ENCODE data around the gene RHOG.

RHOG gene

DNA sequence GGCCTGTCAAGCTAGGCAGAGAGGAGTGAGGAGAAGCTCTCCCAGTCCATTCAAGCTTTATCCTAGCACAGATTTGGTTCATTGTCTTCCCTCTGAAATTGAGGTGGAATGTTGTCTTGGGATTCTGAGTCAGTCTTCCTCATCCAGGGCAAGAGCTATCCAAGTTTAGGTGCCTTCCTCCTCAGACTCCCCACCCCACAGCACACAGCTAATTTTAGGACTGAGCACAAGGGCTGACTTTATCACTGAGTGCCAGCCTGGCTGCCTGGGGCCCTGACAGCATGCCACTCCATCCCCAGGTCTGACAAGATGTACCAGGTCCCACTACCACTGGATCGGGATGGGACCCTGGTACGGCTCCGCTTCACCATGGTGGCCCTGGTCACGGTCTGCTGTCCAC, 29.8 kb downstream of the RHOG start:
- TF ChIP-seq, protein P1, sequence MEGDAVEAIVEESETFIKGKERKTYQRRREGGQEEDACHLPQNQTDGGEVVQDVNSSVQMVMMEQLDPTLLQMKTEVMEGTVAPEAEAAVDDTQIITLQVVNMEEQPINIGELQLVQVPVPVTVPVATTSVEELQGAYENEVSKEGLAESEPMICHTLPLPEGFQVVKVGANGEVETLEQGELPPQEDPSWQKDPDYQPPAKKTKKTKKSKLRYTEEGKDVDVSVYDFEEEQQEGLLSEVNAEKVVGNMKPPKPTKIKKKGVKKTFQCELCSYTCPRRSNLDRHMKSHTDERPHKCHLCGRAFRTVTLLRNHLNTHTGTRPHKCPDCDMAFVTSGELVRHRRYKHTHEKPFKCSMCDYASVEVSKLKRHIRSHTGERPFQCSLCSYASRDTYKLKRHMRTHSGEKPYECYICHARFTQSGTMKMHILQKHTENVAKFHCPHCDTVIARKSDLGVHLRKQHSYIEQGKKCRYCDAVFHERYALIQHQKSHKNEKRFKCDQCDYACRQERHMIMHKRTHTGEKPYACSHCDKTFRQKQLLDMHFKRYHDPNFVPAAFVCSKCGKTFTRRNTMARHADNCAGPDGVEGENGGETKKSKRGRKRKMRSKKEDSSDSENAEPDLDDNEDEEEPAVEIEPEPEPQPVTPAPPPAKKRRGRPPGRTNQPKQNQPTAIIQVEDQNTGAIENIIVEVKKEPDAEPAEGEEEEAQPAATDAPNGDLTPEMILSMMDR (IDR thresholded peaks at IDR 0.05) = no peak
- H3K36me3 ChIP-seq = no peaks in the 10 kb centered on the region
- intact Hi-C loops (cut with DNase I; ENCODE audit: low total_unique reads) = no loop called here
- DNase-seq = no peak
- peaks cover 0 to 13% (median 3%) of the 10 kb centered on the region in 4 donors for H3K4me1 ChIP-seq
- H3K4me3 ChIP-seq = no peak overlapping the region
- no peaks in the 10 kb centered on the region for H3K9me3 ChIP-seq
- H3K27ac ChIP-seq = no peak overlapping the region
- H3K27me3 ChIP-seq = no peaks in the 10 kb centered on the region

DNA sequence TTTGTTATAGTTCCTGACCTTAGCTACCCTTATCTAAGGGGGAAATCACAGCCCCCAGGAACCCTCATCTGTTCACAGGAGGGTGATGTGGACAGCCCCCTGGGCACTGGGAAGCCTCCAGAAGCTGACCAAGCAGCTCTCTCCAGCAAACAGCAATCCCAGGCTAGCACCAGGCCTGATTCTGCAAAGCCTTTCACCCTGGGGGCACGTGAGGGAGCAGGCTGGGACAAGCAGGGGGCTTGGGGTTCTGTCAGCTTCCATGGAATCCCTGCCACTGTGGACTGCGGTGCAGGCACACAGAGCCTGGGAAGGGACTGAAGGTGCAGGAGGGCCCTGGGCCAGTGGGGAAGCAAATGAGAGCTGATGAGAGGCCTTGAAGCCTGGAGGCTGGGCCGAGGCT, 30.3 kb downstream of the RHOG start:
- no peaks in the 10 kb centered on the region for H3K9me3 ChIP-seq
- no peak overlapping the region for H3K4me3 ChIP-seq
- DNase-seq = no peak
- intact Hi-C loops (cut with DNase I; ENCODE audit: low total_unique reads) = no loop called here
- no peaks in the 10 kb centered on the region for H3K36me3 ChIP-seq
- TF ChIP-seq, protein P1 (IDR thresholded peaks at IDR 0.05) = no peak
- no peak overlapping the region for H3K27ac ChIP-seq
- no peaks in the 10 kb centered on the region for H3K27me3 ChIP-seq
- H3K4me1 ChIP-seq = peaks cover 0 to 13% (median 3%) of the 10 kb centered on the region in 4 donors

DNA sequence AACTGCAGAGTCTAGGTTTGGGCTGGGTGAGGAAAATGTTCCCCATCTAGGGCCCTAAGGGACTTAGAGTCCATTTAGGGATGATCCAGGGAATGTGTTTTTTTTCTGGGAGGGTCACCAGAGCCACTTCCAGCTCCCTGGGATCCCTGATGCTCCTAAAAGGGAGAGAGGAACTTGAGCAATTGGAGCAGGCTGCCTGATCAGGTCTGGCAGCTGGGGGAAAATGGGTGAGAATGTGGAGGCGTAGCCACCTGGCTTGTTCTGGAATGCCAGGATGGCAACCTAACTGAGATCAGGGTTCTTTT, 31.2 kb downstream of the RHOG start:
- no peak overlapping the region for H3K27ac ChIP-seq
- TF ChIP-seq, protein P1 (IDR thresholded peaks at IDR 0.05) = no peak
- H3K9me3 ChIP-seq = no peaks in the 10 kb centered on the region
- H3K4me3 ChIP-seq = no peak overlapping the region
- H3K4me1 ChIP-seq = peaks cover 0 to 13% (median 3%) of the 10 kb centered on the region in 4 donors
- no peaks in the 10 kb centered on the region for H3K27me3 ChIP-seq
- intact Hi-C loops (cut with DNase I; ENCODE audit: low total_unique reads) = no loop called here
- DNase-seq = no peak
- H3K36me3 ChIP-seq = no peaks in the 10 kb centered on the region

DNA sequence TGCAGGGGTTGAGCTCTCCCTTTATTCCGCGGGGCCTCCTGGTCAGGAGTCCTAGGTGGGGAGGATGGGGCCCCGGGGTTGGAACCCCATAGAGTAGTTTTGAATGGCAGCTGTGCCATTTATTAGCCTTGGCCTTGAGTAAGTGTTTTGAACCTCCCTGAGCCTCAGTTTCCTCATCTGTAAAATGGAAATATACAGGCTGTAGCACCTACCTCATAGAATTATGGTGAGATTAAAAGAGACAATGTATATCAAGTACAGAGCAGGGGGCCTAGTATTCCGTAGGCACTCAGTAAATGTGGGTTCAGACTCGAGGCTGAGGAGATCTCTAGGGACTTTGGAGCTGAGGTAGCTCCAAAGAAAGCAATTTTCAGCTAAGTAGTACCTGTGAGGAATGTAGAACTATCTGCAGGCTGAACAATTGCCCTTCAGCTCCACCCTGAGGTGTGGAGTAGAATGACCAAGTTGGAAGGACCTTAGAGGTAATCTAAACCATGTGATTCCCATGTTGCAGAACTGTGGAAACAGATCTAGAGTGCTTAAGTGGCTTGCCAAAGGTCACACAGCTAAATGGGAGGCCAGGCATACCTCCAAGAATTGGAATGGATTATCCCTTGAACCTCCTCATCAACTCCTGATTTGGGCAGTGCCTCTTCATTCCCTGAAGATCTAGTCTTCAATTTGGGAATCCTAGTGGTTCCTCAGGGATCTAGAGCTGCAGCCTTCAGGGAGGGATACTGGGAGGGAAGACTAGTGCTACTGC, 31.7 kb downstream of the RHOG start:
- H3K9me3 ChIP-seq = no peaks in the 10 kb centered on the region
- intact Hi-C loops (cut with DNase I; ENCODE audit: low total_unique reads) = no loop called here
- peaks cover 0 to 13% (median 3%) of the 10 kb centered on the region in 4 donors for H3K4me1 ChIP-seq
- H3K27ac ChIP-seq = peak overlapping the region; percentile 41 to 62
- H3K36me3 ChIP-seq = no peaks in the 10 kb centered on the region
- H3K4me3 ChIP-seq = peak overlapping the region; percentile 60 to 70
- no peak for DNase-seq
- no peaks in the 10 kb centered on the region for H3K27me3 ChIP-seq
- TF ChIP-seq, protein P1 (IDR thresholded peaks at IDR 0.05) = no peak

DNA sequence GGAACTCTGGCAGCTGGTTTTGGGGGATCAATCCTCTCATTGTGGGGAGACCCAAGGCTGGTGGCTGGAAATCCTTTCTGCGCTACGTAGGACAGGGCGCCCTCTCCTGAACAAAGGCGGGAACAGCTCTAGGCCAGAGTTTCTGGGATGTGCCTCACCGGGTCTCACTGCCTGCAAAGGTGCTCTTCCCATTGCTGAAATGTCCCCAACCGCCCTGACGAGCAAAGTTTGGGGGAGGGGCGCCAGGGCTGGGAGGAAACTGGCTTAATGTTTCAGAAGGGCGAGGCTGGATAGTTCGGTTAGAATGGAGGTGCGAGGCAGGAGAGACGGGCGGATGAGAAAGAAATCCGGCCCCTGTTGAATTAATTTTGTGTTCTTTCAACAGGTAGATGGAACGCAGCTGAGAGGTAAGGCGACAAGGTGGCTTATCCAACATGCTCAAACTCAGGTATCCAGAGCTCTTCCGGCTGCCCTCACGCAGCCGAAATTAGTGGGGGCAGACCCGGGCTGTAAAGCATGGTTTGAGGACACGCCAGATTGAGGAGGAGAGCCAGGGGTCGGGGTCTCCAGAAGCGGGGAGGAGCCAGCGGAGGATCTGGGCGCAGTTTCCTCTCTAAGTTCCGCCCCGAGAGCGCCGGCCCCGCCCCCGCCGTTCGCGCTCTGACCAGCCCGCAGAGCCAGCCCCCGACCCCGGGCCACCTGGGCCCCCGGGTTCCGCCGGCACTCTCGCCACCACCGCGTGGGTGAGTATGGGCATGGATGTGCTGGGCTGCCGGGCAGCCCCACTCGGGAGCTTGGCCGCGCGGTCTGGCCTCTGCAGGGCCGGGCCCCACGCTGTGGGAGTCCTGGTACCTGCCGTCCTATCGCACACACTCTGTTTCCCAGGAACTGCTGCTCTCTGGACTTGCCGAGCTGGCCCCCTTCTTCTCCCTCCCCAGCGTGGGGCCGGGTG, 32.6 kb downstream of the RHOG start, which contains the start of gene PGAP2:
TSS of gene PGAP2 (plus strand) at position 652 of the 952 bp plus-strand sequence. CDS start 2,700 bp downstream, outside the sequence.
- Histone ChIP-seq H3K4me1 (peaks cover 0 to 13% (median 3%) of the 10 kb centered on the region in 4 donors), H3K4me3 (peak within 1 kb of the TSS; percentile 60 to 70), H3K9me3 (no peaks in the 10 kb centered on the region), H3K36me3 (no peaks in the 10 kb centered on the region), H3K27me3 (no peaks in the 10 kb centered on the region), H3K27ac (peak within 1 kb of the TSS; percentile 41 to 62)
- peak; percentile 55 to 75 for DNase-seq
- intact Hi-C loops (cut with DNase I; ENCODE audit: low total_unique reads) = no loop called here
- TF ChIP-seq, protein P1 (IDR thresholded peaks at IDR 0.05) = peak; percentile 48 to 60

All from tibial artery (tissue), 4 donors.